Stomach (tissue), 19 donors: ENCODE results near the gene OOSP2. TPM values are rescaled to one million over a fixed set of nuclear protein-coding genes. Genes with fewer than 3 reads are reported as not detected.

Experiments
- DNase-seq, 2 donors: peaks; one replicate each; pipeline versions ENCODE4 v3.0.0 to v3.0.0-alpha.2; 2013 to 2019
- H3K27ac ChIP-seq, 5 donors: fragments of 200-600 bp in 4 of 5; sonication (generic) in 4 of 5; one replicate each; pipeline ENCODE4 v1.5.1; 2013 to 2019; ENCODE audit warnings: mild to moderate bottlenecking in 1 of 5, moderate library complexity in 1 of 5
- H3K27me3 ChIP-seq, 3 donors: fragments of 200-600 bp; sonication (generic); one replicate each; pipeline ENCODE4 v1.5.1; 2017 to 2019; ENCODE audit warnings: mixed run types in 1 of 3
- H3K36me3 ChIP-seq, 4 donors: fragments of 200-600 bp; sonication (generic); 1 replicate in 3 of 4; 2 replicates in 1 of 4; pipeline ENCODE4 v1.5.1; 2016 to 2019
- H3K4me1 ChIP-seq, 4 donors: fragments of 200-600 bp; sonication (generic); one replicate each; pipeline ENCODE4 v1.5.1; 2016 to 2019
- H3K4me3 ChIP-seq, 4 donors: fragments of 200-600 bp; sonication (generic) in 3 of 4; one replicate each; pipeline ENCODE4 v1.5.1; 2016 to 2019; ENCODE audit warnings: mild to moderate bottlenecking in 1 of 4
- H3K9me3 ChIP-seq, 4 donors: fragments of 200-600 bp; sonication (generic); one replicate each; pipeline ENCODE4 v1.5.1; 2016 to 2019
- CTCF ChIP-seq, 7 experiments: fragments of 450-650 bp in 4 of 7; fragments of 200-600 bp in 3 of 7; sonication (generic) in 3 of 7; IDR thresholded peaks; one replicate each; pipeline ENCODE4 v1.5.1; 2016 to 2019; ENCODE audit warnings: antibody characterized with exemption in 7 of 7, control low read depth in 2 of 7, mild to moderate bottlenecking in 1 of 7
- EP300 ChIP-seq: sonication (generic); formaldehyde crosslinking; IDR thresholded peaks from one replicate; pipeline ENCODE4 v1.6.1; 2017; ENCODE audit warnings: antibody characterized with exemption
- POLR2A ChIP-seq, 4 donors: fragments of 450-650 bp; IDR thresholded peaks; one replicate each; pipeline ENCODE4 v1.6.1; 2016; ENCODE audit warnings: antibody characterized with exemption in 4 of 4, control low read depth in 2 of 4, mild to moderate bottlenecking in 1 of 4, moderate library complexity in 1 of 4
- POLR2AphosphoS5 ChIP-seq, 3 donors: sonication (generic); formaldehyde crosslinking; IDR thresholded peaks; one replicate each; pipeline ENCODE4 v1.6.1; 2016; ENCODE audit warnings: antibody characterized with exemption in 3 of 3
- WGBS, 5 donors: extraction: QIAGEN DNeasy Blood & Tissue Kit in 3 of 5; methylation state at CpG; one replicate each; pipeline versions ENCODE4 v1.1.5 to v1.1.7; 2013 to 2018; 5-methylcytosine and 5-hydroxymethylcytosine counted together
- intact Hi-C: fragments of 100-400 bp; cut with DNase I; formaldehyde crosslinking; loops from one replicate; pipeline ENCODE4 v1.15.1; 2023; ENCODE audit warnings: low total_unique reads
- long read RNA-seq, 10 donors: transcript quantifications; one replicate each; lab custom pipeline, GENCODE V29; 2026
- polyA plus RNA-seq, 3 donors: library from polyadenylated mRNA; stranded (reverse); fragments of 200-250 nt; gene quantifications; one replicate each; pipeline ENCODE4 v1.2.3, GENCODE V29; 2013
- total RNA-seq, 5 donors: library from RNA; depleted of rRNA; stranded (reverse); fragments of >200 nt; gene quantifications; one replicate each; pipeline versions ENCODE4 v1.1.0 to v1.2.3, GENCODE V29; 2014 to 2016
- donor health status: healthy with polysubstance abuse.
- donor health status: Bipolar disorder and iron deficiency.
- donor health status: healthy.

OOSP2 gene
- total RNA-seq = not detected
- polyA plus RNA-seq = not detected
- long read RNA-seq, donor 1 = 0 reads
- long read RNA-seq, donor 2 = 0 reads
- long read RNA-seq, donor 3 = 0 reads
- long read RNA-seq, donor 4 = 0 reads
- long read RNA-seq, donor 5 = 0 reads
- long read RNA-seq, donor 6 = 0 reads
- long read RNA-seq, donor 7 = 0 reads
- long read RNA-seq, donor 8 = 0 reads
- long read RNA-seq, donor 9 = 0 reads
- long read RNA-seq, donor 10 = 0 reads

- H3K4me1 ChIP-seq = no peaks in the 10 kb centered on the region
- no peaks in the 10 kb centered on the region for H3K9me3 ChIP-seq
- no peak for TF ChIP-seq POLR2A (IDR thresholded peaks at IDR 0.05)
- no peak for TF ChIP-seq EP300
- TF ChIP-seq CTCF (IDR thresholded peaks at IDR 0.05) = no peak
- no peak for TF ChIP-seq POLR2AphosphoS5 (IDR thresholded peaks at IDR 0.05)
- H3K27ac ChIP-seq = no peak within 1 kb of the TSS
- H3K27me3 ChIP-seq = no peaks in the 10 kb centered on the region
- 85 to 94% (median 92%) methylated on average over 8 of the region's 8 CpGs for WGBS, 5 donors
- DNase-seq = no peak
- intact Hi-C loops = no loop called here
- no peak within 1 kb of the TSS for H3K4me3 ChIP-seq
- H3K36me3 ChIP-seq = no peaks in the 10 kb centered on the region
These were observed at the start of gene OOSP2 for GRCh38 chr11:60040109-60040508. Gene OOSP2, plus strand, starts transcription at chr11:60040409. Its CDS starts 51 bp downstream, at chr11:60040460.

GRCh38 chr11:59990421-59990820, 49.8 kb upstream of the OOSP2 start:
- Histone ChIP-seq H3K27ac (no peak overlapping the region), H3K4me1 (no peaks in the 10 kb centered on the region), H3K27me3 (no peaks in the 10 kb centered on the region), H3K4me3 (no peak overlapping the region), H3K9me3 (peaks cover 0 to 17% (median 3%) of the 10 kb centered on the region in 4 donors), H3K36me3 (no peaks in the 10 kb centered on the region)
- no peak for DNase-seq
- intact Hi-C loops = no loop called here
- WGBS, 5 donors = 64 to 86% (median 76%) methylated on average over 1 of the region's 1 CpG
- no peak for TF ChIP-seq POLR2A (IDR thresholded peaks at IDR 0.05)
- TF ChIP-seq EP300 = no peak
- no peak for TF ChIP-seq POLR2AphosphoS5 (IDR thresholded peaks at IDR 0.05)
- no peak for TF ChIP-seq CTCF (IDR thresholded peaks at IDR 0.05)

- Histone ChIP-seq H3K36me3 (no peaks in the 10 kb centered on the region), H3K4me3 (no peak overlapping the region), H3K27me3 (no peaks in the 10 kb centered on the region), H3K27ac (no peak overlapping the region), H3K9me3 (peaks cover 0 to 17% (median 3%) of the 10 kb centered on the region in 4 donors), H3K4me1 (no peaks in the 10 kb centered on the region)
- intact Hi-C loops = no loop called here
- DNase-seq = no peak
- WGBS, 5 donors = 53 to 80% (median 74%) methylated on average over 5 of the region's 5 CpGs
- no peak for TF ChIP-seq POLR2AphosphoS5 (IDR thresholded peaks at IDR 0.05)
- TF ChIP-seq POLR2A (IDR thresholded peaks at IDR 0.05) = no peak
- no peak for TF ChIP-seq CTCF (IDR thresholded peaks at IDR 0.05)
- no peak for TF ChIP-seq EP300
These were observed 47.8 kb upstream of the OOSP2 start for GRCh38 chr11:59992425-59992824.

GRCh38 chr11:59997800-59998199, 42.4 kb upstream of the OOSP2 start:
- H3K4me1 ChIP-seq = no peaks in the 10 kb centered on the region
- DNase-seq = no peak
- H3K27me3 ChIP-seq = no peaks in the 10 kb centered on the region
- TF ChIP-seq POLR2AphosphoS5 (IDR thresholded peaks at IDR 0.05) = no peak
- TF ChIP-seq CTCF (IDR thresholded peaks at IDR 0.05) = no peak
- no peak for TF ChIP-seq POLR2A (IDR thresholded peaks at IDR 0.05)
- TF ChIP-seq EP300 = no peak
- no peak overlapping the region for H3K27ac ChIP-seq
- intact Hi-C loops = no loop called here
- no peaks in the 10 kb centered on the region for H3K36me3 ChIP-seq
- no peaks in the 10 kb centered on the region for H3K9me3 ChIP-seq
- H3K4me3 ChIP-seq = no peak overlapping the region
- WGBS, 5 donors = 59 to 74% (median 62%) methylated on average over 2 of the region's 2 CpGs
